ENCODE measurements around the gene MAT2A.
A peak's percentile ranks its signal among the peaks of the same experiment; 100 is the strongest.
"Not testable (repeated sequence)": the region's sequence is repeated elsewhere in the genome, so short reads cannot be mapped to it uniquely, and the experiment has no call there.

Gene MAT2A

DNA sequence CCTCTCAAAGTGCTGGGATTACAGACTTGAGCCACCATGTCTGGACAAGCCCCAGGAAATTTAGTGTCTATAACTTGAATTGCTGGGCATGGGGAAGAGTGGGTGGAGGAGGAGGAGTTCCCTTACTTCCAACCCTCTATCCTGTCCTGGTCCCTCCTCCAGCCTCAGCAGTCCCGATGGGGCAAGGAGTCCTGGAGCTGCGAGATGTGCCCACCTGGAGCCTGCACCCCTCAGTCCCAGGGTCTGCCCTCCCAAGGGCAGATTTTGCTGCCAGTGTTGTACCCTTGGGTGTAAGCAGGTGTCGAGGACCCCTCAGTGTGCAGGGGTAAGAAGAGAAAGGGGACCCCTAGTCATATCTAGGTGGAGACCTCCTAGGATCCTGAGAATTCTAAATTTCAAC, 41.2 kb downstream of the MAT2A start:
- DNase-seq, result no peak

DNA sequence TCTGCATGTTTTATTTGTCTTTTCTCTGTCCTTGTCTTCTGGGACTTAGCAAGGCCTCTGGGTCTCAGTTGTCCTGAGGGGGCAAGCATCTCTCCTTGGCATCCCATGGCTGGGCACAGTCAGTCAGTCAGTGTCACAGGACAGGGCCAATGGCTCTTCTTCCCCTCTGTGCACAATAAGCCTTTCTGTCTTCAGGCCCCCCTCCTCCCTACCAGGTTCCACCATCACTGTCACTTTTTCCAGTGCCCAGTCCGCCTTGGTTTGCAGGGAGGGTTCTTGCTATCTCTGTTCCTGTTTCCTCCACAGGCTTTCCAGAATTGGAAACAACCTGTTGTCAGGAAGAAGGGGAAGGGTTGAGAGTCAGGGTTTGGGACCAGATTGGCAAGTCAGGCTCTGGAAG, 43.5 kb downstream of the MAT2A start:
- peak; percentile 34 for DNase-seq

DNA sequence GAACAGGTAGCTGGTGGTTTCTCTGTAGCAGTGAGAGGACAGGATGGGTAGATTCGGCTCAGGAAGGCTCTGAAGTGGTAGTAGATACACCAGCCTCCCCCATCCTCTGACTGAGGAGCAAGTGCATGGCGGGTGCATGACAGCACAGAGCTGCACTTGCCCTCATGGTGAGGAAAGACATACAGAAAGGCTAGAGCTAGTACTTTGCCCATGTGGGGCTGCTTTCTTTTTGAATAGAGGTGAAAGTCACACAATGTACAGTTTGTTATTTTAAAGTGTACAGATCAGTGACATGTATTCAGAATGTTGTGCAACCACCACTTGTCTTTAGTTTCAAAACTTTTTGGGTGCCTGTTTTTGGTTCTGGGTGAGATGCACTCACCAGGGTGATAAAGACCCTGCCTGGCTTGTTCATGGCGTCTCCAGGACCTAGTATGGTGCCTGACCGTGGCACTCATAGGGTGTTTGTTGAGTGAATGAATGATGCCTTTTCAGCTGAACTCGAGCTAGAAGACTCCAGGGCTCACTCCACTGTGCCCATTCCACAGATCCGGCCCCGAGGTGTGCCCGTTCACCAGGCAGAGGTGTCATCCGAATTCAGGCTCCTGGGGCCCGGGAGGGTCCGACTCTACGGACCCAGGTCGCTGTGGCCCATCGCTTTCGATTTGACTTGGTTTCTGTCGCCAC, 44.8 kb downstream of the MAT2A start:
- DNase-seq, result peak; percentile 46

DNA sequence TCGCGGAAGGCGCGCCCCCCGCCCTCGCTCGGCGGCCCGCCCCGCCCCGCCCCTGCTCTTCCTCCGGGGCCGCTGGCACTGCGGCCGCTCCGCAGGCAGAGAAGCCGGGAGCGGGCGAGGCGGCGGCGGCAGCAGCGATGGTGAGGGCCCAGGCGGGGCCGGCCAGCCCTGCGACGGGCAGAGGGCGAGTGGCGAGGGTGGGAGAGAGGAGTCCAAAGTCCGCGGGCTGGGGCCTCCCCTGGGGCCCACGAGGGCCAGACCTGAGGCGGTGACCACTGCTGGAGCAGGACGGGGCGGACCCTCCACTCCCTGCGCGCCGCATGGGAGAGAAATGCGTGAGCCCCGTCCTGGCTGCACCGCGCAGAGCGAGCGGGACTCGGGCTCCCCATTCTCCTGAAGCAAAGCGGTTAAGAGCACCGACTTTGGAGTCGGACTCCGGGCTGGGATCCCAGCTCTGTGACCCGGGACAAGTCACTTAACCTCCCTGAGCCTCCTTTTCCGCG, 45.4 kb downstream of the MAT2A start, which contains the start of gene VAMP5:
TSS of gene VAMP5 (plus strand) at position 78 of the 503 bp plus-strand sequence. CDS start at position 138, 60 bp downstream.
- peak; percentile 61 for DNase-seq

DNA sequence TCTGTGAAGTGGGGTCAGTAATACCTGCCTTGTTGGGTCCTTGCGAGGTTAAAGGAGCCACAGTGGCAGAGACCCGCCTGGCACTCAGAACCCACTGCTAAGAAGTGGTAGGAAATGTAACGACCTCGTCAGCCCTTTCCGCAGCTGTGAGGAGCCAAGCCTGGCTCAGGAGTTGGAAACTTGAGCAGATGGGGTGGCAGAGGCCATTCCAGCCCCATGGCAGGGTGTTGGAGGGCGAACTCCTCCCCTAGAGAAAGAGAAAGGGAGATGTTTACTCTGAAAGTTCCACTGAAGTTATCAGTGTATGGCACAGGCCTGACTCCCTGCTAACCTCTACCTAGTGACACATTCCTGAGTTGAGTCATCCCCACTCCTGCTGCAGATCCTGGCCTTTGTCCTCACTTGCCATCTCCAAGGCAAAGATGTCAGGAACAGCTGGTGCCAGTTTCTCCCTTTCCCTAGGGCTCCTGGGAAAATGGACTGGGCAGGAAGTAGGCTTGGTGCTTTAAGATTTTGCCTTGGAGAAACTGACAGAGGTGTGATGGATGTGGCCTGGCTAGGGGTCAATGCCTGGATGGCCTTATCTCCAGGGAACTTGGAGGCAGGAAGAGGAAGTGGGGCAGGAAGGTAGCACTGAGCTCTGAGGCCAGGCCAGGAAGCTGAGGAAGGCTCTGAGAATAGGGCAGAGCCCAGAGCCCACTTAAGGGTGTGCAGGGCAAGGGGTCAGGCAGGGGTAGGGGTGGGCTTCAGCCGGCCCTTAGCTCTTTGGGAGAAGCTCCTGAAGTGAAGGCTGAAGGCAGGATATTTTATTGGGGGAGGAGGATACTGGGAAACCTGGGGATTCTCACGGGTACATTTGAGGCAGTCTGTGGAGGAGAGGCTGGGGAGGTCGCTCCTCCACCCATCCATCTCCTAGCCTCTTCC, 46.2 kb downstream of the MAT2A start:
- peak; percentile 27 for DNase-seq

DNA sequence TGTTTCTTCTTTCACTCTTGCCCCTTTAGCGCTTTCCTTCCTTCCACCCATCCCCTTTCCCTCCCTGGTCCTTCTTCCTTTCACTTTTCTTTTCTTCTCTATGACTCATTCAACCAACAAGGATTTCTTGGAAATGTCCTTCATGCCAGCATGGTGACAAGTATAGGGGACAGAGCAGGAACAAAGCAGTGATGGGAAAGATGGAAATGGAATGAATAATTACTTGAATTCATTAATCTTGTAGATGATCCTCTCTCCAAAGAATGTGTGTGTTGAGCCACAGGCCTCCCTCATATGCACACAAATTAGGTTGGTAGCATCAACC, 46.8 kb downstream of the MAT2A start:
- DNase-seq, result peak; percentile 76

DNA sequence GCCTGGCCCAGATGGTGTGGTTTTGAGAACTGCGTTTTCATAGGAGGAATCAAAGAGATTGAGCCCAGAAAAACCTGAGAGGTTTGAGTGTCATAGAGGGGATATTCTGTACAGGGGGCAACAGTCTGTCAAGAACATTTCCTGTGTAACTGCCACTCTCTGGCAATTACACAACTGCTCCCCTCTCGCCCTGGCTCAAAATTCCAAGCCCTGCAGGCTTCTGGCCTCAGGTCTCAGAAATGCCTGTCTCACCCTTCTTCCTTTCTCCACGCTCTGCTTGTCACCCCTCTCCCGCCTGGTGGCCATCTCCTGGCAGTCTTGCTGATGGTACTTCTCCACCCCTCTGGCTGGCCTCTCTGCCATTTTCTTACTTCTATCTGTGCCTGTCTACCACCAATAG, 49.3 kb downstream of the MAT2A start:
- no peak for DNase-seq

DNA sequence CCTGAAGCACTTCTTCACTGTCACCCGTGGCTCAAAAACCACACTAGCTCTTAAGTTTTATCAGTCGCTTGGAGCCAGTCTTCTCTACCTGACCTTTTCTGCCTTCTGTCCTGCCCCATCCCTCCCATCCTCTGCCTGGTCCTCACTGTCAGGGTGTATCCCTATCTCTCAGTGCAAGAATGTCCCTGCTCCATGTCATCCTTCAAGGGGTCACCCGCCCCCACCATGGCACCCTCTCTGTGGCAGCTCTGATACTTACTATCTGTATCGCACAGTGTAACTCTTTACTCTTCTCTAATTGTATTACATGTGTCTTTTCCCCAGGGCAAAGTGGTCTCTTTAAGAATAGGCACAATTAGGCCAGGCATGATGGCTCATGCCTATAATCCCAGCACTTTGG, 49.7 kb downstream of the MAT2A start:
- DNase-seq, result no peak

DNA sequence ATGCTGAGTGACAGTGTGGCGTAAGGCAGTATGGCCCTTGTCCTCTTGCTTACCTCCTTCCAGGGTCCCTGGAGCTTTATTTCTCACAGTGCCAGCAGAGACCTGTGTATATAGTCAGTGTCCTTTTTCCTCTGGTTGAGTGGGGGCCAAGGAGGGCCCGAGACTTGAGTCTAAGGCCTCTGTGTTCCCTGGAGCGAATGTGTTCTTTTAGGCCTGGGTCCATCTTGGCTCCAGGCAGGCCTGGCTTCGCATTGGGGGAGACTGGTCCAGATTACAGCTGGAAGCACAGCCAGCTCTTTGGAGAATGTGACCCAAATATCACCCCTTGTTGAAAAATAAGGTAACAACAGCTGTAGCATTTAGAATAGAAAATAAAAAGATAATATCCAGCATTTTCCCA, 50.2 kb downstream of the MAT2A start:
- DNase-seq, result no peak

DNA sequence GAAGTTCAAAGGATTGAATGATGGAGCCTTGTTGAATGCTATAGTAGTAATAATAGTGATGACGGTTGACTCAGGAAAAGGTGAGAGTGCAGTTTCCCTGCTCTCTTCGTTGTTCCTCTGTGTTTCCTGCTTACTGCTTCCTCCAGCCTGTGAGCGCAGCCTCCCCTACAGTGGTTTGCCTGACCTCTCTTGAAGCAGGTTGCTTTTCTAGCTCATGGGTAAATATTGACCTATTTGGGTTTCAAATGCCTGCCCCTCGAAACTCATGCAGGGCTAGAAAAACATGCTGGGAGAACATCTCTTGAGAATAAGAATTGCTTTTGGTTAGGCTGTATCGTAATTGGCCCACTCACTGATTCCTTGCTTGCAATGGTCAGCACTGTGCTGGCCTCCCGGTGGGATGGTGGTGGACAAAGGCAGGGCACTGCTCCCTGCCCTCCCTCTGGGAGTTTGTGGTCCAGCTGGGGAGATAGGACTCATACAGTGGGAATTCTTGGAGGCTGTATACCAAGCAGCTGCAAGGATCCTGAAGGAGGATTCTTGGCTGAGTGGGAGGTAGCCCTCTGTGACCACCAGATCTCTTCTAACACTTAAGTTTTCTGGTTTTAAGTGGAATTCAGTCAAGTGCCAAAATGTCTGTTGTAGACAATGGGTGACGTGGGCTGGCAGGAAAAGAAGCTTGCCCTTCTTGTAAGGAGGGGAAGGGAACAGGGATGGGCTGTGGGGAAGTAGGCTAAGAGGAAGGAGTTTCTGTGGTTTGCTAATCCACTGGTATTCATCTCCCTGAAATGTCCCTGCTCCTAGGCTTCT, 51.2 kb downstream of the MAT2A start:
- peak; percentile 79 for DNase-seq

DNA sequence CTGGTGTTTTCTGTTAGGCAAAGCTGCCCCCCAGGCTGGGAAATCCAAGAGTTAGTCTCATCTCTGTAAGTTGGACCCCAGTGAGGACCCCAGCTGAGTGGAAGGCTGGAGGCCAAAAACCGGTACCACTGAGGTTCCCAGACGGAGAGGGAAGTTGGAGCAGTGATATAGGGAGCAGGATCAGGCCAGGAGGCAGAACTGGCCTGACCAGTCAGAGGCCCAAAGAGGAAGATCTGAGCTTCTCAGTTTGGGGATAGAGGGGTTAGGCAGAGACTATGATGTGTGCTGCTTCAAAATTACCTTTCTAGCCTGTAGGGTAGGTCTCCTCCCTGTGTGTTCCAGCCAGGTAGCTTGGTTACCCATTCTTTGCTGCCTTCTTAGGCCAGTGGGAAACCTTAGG, 52.0 kb downstream of the MAT2A start:
- peak; percentile 16 for DNase-seq

DNA sequence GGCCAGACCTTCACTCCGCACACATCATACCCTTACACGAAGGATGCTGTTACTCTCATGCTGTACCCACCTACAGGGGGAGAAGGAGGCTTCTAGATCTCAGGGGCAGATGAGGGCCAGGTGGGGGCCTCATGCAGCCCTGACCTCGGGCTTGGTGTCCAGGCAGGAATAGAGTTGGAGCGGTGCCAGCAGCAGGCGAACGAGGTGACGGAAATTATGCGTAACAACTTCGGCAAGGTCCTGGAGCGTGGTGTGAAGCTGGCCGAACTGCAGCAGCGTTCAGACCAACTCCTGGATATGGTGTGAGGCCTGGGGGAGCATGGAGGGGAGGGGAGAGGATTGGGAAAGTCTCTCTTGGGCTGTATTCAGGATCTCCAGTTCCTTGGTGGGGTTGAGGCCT, 52.6 kb downstream of the MAT2A start:
- DNase-seq, result no peak

DNA sequence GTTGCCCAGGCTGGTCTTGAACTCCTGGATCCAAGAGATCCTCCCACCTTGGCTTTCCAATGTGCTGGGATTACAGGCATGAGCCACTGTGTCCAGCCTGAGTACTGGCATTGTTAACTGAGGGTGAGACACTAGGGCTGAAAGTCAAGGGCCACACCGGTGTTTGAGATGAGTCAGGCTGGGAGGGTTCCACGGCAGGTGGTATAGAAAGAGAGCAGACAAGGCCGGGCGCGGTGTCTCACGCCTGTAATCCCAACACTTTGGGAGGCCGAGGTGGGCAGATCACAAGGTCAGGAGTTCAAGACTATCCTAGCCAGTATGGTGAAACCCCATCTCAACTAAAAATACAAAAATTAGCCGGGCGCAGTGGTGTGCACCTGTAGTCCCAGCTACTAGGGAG, 53.3 kb downstream of the MAT2A start:
- DNase-seq, result not testable (repeated sequence)

DNA sequence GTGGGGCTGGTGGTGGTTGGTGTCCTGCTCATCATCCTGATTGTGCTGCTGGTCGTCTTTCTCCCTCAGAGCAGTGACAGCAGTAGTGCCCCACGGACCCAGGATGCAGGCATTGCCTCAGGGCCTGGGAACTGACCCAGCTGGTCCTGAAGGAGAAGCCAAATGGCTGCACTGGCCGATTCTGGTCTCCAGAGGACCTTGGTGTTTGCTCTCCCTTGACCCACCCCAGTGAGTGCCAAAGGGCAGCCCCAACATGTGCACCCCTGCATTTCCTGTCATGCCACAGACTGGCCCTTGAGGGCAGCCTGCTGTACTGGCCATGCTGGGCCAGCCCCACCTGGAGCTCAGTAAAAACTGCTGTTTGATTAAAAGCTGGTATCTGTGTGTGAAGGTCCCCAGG, 54.1 kb downstream of the MAT2A start:
- no peak for DNase-seq

Measured in inflammatory macrophage treated with lipopolysaccharide for 4 hours (primary cell).